ENCODE data around the gene SNN. TPM values are rescaled to one million over a fixed set of nuclear protein-coding genes. Genes with fewer than 3 reads are reported as not detected.

SNN gene
- total RNA-seq, 4 donors from 2014 or later = 22.5 to 94.5 (median 78.1) TPM

DNA sequence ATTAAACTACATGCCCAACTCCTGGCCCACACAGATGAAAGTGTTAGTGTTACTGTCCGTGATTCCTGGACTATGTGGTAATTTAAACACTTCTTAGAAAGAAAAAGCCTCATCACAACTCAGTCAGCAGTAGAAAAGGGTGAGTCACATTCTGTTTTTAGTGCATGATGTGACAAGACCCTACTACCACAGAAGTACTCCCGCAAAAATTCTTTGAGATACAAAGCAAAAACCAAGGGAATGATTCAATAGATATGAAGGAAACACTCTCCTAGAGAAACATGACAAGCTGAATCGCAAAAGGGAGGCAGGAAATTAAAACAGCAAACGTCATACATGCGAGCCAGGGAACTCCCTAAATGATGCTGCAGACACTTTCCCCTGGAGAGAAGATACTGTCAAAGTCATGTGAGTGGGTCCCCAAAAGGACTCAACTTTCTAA, 14.4 kb downstream of the SNN start:
- in situ Hi-C loops (cut with MboI; ENCODE audit: low sequenced_read_pairs in 4 of 4) = no loop called here
- H3K27ac ChIP-seq = peak overlapping the region; percentile 91 to 99 (median 97)
- H3K4me1 ChIP-seq = peaks cover 68 to 77% of the 10 kb centered on the region in 2 donors

DNA sequence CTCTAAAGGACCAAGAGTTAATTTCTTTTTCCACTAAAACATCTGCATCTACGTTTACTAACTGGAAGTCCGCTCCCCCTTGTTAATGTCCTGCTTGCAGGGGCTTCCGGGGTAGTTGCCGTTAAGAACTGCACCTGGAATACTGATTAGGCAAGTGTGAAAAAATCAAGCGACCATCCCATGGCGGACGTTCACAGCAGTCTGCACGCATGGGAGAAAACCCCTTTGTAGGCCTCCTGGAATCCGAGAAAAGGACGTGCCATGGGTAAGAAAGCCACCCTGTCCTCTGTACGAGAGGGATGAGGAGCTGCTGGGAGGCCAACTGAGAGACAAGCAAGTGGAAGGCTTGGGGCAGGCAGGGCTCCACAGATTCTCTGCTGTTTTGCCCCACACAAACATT, 14.9 kb downstream of the SNN start:
- H3K4me1 ChIP-seq = peaks cover 68 to 77% of the 10 kb centered on the region in 2 donors
- no peaks in the 10 kb centered on the region for H3K9me3 ChIP-seq
- peaks cover 0 to 49% of the 10 kb centered on the region in 2 donors for H3K36me3 ChIP-seq
- no peak for DNase-seq
- no peak for TF ChIP-seq POLR2A (IDR thresholded peaks at IDR 0.05)
- in situ Hi-C loops (cut with MboI; ENCODE audit: low sequenced_read_pairs in 4 of 4) (no loop called here), intact Hi-C loops (cut with DNase I; ENCODE audit: low total_unique reads) (loop anchor here (2.0 kb wide), 1 partner anchor 22 kb away; no protein-coding TSS in a partner anchor)
- ATAC-seq = no peak
- H3K27ac ChIP-seq = peak overlapping the region; percentile 91 to 99 (median 97)
- H3K27me3 ChIP-seq = no peaks in the 10 kb centered on the region
- H3K4me3 ChIP-seq = no peak overlapping the region

More for the DNA sequence above, 14.4 kb downstream of the SNN start:
- TF ChIP-seq, protein P1, sequence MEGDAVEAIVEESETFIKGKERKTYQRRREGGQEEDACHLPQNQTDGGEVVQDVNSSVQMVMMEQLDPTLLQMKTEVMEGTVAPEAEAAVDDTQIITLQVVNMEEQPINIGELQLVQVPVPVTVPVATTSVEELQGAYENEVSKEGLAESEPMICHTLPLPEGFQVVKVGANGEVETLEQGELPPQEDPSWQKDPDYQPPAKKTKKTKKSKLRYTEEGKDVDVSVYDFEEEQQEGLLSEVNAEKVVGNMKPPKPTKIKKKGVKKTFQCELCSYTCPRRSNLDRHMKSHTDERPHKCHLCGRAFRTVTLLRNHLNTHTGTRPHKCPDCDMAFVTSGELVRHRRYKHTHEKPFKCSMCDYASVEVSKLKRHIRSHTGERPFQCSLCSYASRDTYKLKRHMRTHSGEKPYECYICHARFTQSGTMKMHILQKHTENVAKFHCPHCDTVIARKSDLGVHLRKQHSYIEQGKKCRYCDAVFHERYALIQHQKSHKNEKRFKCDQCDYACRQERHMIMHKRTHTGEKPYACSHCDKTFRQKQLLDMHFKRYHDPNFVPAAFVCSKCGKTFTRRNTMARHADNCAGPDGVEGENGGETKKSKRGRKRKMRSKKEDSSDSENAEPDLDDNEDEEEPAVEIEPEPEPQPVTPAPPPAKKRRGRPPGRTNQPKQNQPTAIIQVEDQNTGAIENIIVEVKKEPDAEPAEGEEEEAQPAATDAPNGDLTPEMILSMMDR (IDR thresholded peaks at IDR 0.05 in 4 of 5, conservative IDR thresholded peaks at IDR 0.05 in 1 of 5) = no peak
- peak in 1 of 2 donors; percentile 31 for TF ChIP-seq POLR2A (IDR thresholded peaks at IDR 0.05)
- Histone ChIP-seq H3K27me3 (no peaks in the 10 kb centered on the region), H3K9me3 (no peaks in the 10 kb centered on the region), H3K36me3 (peaks cover 0 to 48% of the 10 kb centered on the region in 2 donors), H3K4me3 (no peak overlapping the region)
- intact Hi-C loops (cut with DNase I; ENCODE audit: low total_unique reads) = loop anchor here (2.0 kb wide), 1 partner anchor 22 kb away; no protein-coding TSS in a partner anchor
- DNase-seq = no peak
- ATAC-seq = peak; percentile 73 to 74

DNA sequence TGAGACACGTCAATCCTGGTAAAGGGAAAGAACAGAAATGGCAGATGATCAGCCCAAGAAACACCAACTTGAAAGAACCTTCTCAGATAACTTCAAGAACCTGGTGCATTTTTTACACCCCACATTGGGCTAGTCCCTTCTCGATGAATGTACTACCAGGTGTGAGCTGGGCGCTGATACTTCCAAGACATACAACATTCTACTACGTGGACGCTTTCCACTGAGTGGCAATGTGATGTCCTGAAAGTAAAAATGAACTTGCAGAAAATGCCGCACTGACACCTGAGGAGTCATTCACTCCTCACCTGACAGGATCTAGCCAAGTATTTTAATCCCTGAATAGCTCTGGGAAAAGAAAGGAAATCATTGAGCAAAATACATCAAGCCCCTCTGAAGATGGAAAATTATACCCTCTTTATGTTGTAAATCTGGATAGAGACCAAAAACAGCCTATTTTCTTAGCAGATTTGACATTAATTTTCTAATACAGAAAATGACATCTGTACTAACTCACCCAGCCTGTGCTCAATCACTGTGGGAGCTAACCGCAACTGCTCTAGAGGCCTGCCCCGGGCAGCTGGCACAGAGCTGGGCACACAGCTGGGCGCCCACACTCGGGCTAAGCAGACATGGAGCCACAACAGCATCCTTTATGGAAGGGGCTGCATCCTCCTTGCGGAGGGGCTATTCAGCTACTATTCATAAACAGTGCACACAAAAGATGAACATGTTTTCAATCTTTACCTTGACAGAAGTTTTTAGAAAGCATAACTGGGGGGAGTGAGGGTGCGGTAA, 16.2 kb downstream of the SNN start:
- H3K4me1 ChIP-seq = peaks cover 69 to 77% of the 10 kb centered on the region in 2 donors

DNA sequence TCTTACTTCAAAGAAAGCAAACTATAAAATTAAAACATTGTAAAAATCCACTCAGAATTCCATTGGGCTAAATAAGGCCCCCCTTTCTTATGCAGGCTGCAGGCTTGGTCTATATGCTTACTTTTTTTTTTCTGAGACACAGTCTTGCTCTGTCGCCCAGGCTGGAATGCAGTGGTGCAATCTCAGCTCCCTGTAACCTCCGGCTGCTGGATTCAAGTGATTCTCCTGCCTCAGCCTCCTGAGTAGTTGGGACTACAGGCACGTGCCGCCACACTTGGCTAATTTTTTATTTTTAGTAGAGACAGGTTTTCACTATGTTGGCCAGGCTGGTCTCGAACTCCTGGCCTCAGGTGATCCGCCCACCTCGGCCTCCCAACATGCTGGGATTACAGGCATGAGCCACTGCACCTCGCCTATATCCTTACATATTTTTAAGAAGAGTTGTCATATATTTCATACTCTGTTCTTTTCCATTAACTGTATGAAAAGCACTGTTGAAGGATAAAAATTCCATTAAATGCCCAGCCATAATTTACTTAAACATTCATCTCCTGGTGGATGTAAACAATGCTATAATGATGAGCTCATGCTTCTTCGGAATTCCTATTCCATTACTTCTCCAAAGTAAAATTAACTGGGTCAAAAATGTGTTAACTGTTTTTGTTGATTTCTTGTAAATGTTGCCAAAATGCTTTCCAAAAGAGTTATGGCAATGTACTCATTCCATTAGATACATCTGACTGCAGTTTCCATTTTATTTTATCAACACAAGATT, 17.8 kb downstream of the SNN start:
- no peaks in the 10 kb centered on the region for H3K9me3 ChIP-seq
- H3K4me1 ChIP-seq = peaks cover 63 to 71% of the 10 kb centered on the region in 2 donors
- in situ Hi-C loops (cut with MboI; ENCODE audit: low sequenced_read_pairs in 4 of 4) = no loop called here
- peak overlapping the region; percentile 60 to 98 (median 78) for H3K27ac ChIP-seq
- no peaks in the 10 kb centered on the region for H3K27me3 ChIP-seq
- H3K4me3 ChIP-seq = no peak overlapping the region
- DNase-seq = no peak
- peaks cover 0 to 56% of the 10 kb centered on the region in 2 donors for H3K36me3 ChIP-seq
- no peak for TF ChIP-seq POLR2A (IDR thresholded peaks at IDR 0.05)
- TF ChIP-seq, protein P1 (IDR thresholded peaks at IDR 0.05 in 4 of 5, conservative IDR thresholded peaks at IDR 0.05 in 1 of 5) = no peak
- intact Hi-C loops (cut with DNase I; ENCODE audit: low total_unique reads) = no loop called here
- no peak for ATAC-seq

More for the DNA sequence above, 16.2 kb downstream of the SNN start:
- H3K9me3 ChIP-seq = no peaks in the 10 kb centered on the region
- in situ Hi-C loops (cut with MboI; ENCODE audit: low sequenced_read_pairs in 4 of 4) = no loop called here
- DNase-seq = no peak
- ATAC-seq = no peak
- H3K36me3 ChIP-seq = peaks cover 0 to 44% of the 10 kb centered on the region in 2 donors
- H3K27me3 ChIP-seq = no peaks in the 10 kb centered on the region
- TF ChIP-seq, protein P1 (IDR thresholded peaks at IDR 0.05 in 4 of 5, conservative IDR thresholded peaks at IDR 0.05 in 1 of 5) = no peak
- no peak for TF ChIP-seq POLR2A (IDR thresholded peaks at IDR 0.05)
- peak overlapping the region; percentile 91 to 99 (median 97) for H3K27ac ChIP-seq
- intact Hi-C loops (cut with DNase I; ENCODE audit: low total_unique reads) = no loop called here
- H3K4me3 ChIP-seq = no peak overlapping the region
